IPS-20b (cell line): ENCODE measurements around the gene CDC73.

Experiments
- H3K27ac ChIP-seq: one replicate; pipeline ENCODE4 v1.5.1; 2013; ENCODE audit warnings: low read length
- H3K27me3 ChIP-seq: 2 replicates; pipeline ENCODE4 v1.6.1; 2013; ENCODE audit warnings: mild to moderate bottlenecking, low read length, inconsistent platforms; ENCODE audit not compliant: insufficient read depth
- H3K36me3 ChIP-seq: 2 replicates; pipeline ENCODE4 v1.6.1; 2013; ENCODE audit warnings: low read depth, mild to moderate bottlenecking, inconsistent platforms, low read length, moderate library complexity; ENCODE audit not compliant: insufficient read depth
- H3K4me1 ChIP-seq: 2 replicates; pipeline ENCODE4 v1.6.1; 2013; ENCODE audit warnings: mild to moderate bottlenecking, control low read depth, inconsistent platforms, low read length, moderate library complexity; ENCODE audit not compliant: insufficient read depth
- H3K4me3 ChIP-seq: 2 replicates; pipeline ENCODE4 v1.5.1; 2013; ENCODE audit warnings: mild to moderate bottlenecking, low read length, inconsistent platforms
- H3K9ac ChIP-seq: 2 replicates; pipeline ENCODE4 v1.6.1; 2013; ENCODE audit warnings: low read depth, mild to moderate bottlenecking, inconsistent platforms, low read length, moderate library complexity
- H3K9me3 ChIP-seq: 2 replicates; pipeline ENCODE4 v1.6.1; 2013; ENCODE audit warnings: mild to moderate bottlenecking, low read depth, low read length, inconsistent platforms; ENCODE audit not compliant: insufficient read depth

Gene CDC73

GRCh38 chr1:193241132-193241827 is 119.4 kb downstream of the CDC73 start:
- Histone ChIP-seq H3K4me3 (no peak overlapping the region), H3K36me3 (peaks cover 4% of the 10 kb centered on the region; the same call in 1 of the 2 replicates), H3K9me3 (no peaks in the 10 kb centered on the region), H3K9ac (no peak overlapping the region), H3K27ac (no peak overlapping the region), H3K4me1 (no peaks in the 10 kb centered on the region), H3K27me3 (no peaks in the 10 kb centered on the region)

- no peaks in the 10 kb centered on the region for H3K9me3 ChIP-seq
- H3K9ac ChIP-seq = no peak overlapping the region
- no peaks in the 10 kb centered on the region for H3K27me3 ChIP-seq
- H3K36me3 ChIP-seq = peaks cover 4% of the 10 kb centered on the region; the same call in 1 of the 2 replicates
- H3K27ac ChIP-seq = no peak overlapping the region
- no peak overlapping the region for H3K4me3 ChIP-seq
- H3K4me1 ChIP-seq = no peaks in the 10 kb centered on the region
Observed at GRCh38 chr1:193242000-193242399, 120.2 kb downstream of the CDC73 start.

GRCh38 chr1:193249187-193249586 is 127.4 kb downstream of the CDC73 start:
- Histone ChIP-seq H3K27me3 (no peaks in the 10 kb centered on the region), H3K9ac (no peak overlapping the region), H3K27ac (no peak overlapping the region), H3K9me3 (peaks cover 9% of the 10 kb centered on the region), H3K4me1 (no peaks in the 10 kb centered on the region), H3K36me3 (peaks cover 47% of the 10 kb centered on the region), H3K4me3 (no peak overlapping the region)

- Histone ChIP-seq H3K36me3 (peaks cover 49% of the 10 kb centered on the region), H3K27ac (no peak overlapping the region), H3K4me3 (no peak overlapping the region), H3K27me3 (no peaks in the 10 kb centered on the region), H3K4me1 (no peaks in the 10 kb centered on the region), H3K9ac (no peak overlapping the region), H3K9me3 (peaks cover 9% of the 10 kb centered on the region)
Observed at GRCh38 chr1:193251950-193252349, 130.1 kb downstream of the CDC73 start.

- H3K4me3 ChIP-seq = no peak overlapping the region
- H3K9ac ChIP-seq = no peak overlapping the region
- no peak overlapping the region for H3K27ac ChIP-seq
- H3K36me3 ChIP-seq = peaks cover 9% of the 10 kb centered on the region; the same call in 1 of the 2 replicates
- no peaks in the 10 kb centered on the region for H3K9me3 ChIP-seq
- no peaks in the 10 kb centered on the region for H3K27me3 ChIP-seq
- no peaks in the 10 kb centered on the region for H3K4me1 ChIP-seq
Observed at GRCh38 chr1:193256019-193256418, 134.2 kb downstream of the CDC73 start.

- no peak overlapping the region for H3K9ac ChIP-seq
- H3K4me1 ChIP-seq = no peaks in the 10 kb centered on the region
- H3K27ac ChIP-seq = no peak overlapping the region
- H3K9me3 ChIP-seq = no peaks in the 10 kb centered on the region
- peaks cover 5% of the 10 kb centered on the region; the same call in 1 of the 2 replicates for H3K36me3 ChIP-seq
- no peak overlapping the region for H3K4me3 ChIP-seq
- no peaks in the 10 kb centered on the region for H3K27me3 ChIP-seq
Observed at GRCh38 chr1:193259636-193260035, 137.8 kb downstream of the CDC73 start.

GRCh38 chr1:193260056-193260745 is 138.4 kb downstream of the CDC73 start:
- Histone ChIP-seq H3K9me3 (no peaks in the 10 kb centered on the region), H3K27ac (no peak overlapping the region), H3K4me3 (no peak overlapping the region), H3K27me3 (no peaks in the 10 kb centered on the region), H3K9ac (no peak overlapping the region), H3K36me3 (peaks cover 5% of the 10 kb centered on the region; the same call in 1 of the 2 replicates), H3K4me1 (no peaks in the 10 kb centered on the region)

- H3K9me3 ChIP-seq = no peaks in the 10 kb centered on the region
- no peaks in the 10 kb centered on the region for H3K27me3 ChIP-seq
- H3K4me1 ChIP-seq = no peaks in the 10 kb centered on the region
- peaks cover 3% of the 10 kb centered on the region; the same call in 1 of the 2 replicates for H3K36me3 ChIP-seq
- H3K27ac ChIP-seq = no peak overlapping the region
- no peak overlapping the region for H3K9ac ChIP-seq
- H3K4me3 ChIP-seq = no peak overlapping the region
Observed at GRCh38 chr1:193260896-193261295, 139.1 kb downstream of the CDC73 start.

- no peaks in the 10 kb centered on the region for H3K4me1 ChIP-seq
- H3K36me3 ChIP-seq = no peaks in the 10 kb centered on the region
- H3K27ac ChIP-seq = no peak overlapping the region
- H3K27me3 ChIP-seq = no peaks in the 10 kb centered on the region
- H3K4me3 ChIP-seq = no peak overlapping the region
- no peak overlapping the region for H3K9ac ChIP-seq
- H3K9me3 ChIP-seq = no peaks in the 10 kb centered on the region
Observed at GRCh38 chr1:193262661-193263060, 140.8 kb downstream of the CDC73 start.

GRCh38 chr1:193264313-193265065 is 142.7 kb downstream of the CDC73 start:
- H3K9ac ChIP-seq = no peak overlapping the region
- H3K27ac ChIP-seq = no peak overlapping the region
- no peaks in the 10 kb centered on the region for H3K4me1 ChIP-seq
- H3K4me3 ChIP-seq = no peak overlapping the region
- no peaks in the 10 kb centered on the region for H3K9me3 ChIP-seq
- no peaks in the 10 kb centered on the region for H3K36me3 ChIP-seq
- no peaks in the 10 kb centered on the region for H3K27me3 ChIP-seq

GRCh38 chr1:193265716-193266115 is 143.9 kb downstream of the CDC73 start:
- no peaks in the 10 kb centered on the region for H3K4me1 ChIP-seq
- H3K27ac ChIP-seq = no peak overlapping the region
- no peaks in the 10 kb centered on the region for H3K27me3 ChIP-seq
- H3K36me3 ChIP-seq = no peaks in the 10 kb centered on the region
- no peak overlapping the region for H3K4me3 ChIP-seq
- no peaks in the 10 kb centered on the region for H3K9me3 ChIP-seq
- no peak overlapping the region for H3K9ac ChIP-seq
